Esophagus muscularis mucosa (tissue), 4 donors: ENCODE measurements around the gene MPRIP. TPM values are rescaled to one million over a fixed set of nuclear protein-coding genes. Genes with fewer than 3 reads are reported as not detected.

Experiments
- DNase-seq: peaks from one replicate; pipeline ENCODE4 v3.0.0-alpha.2; 2017; ENCODE audit errors: extremely low spot score
- H3K27ac ChIP-seq, 4 donors: fragments of 200-600 bp; sonication (generic); replicated peaks in 1 of 4; 1 replicate in 3 of 4; 2 replicates in 1 of 4; pipeline ENCODE4 v1.5.1; 2016 to 2019; ENCODE audit warnings: mild to moderate bottlenecking in 1 of 4
- H3K27me3 ChIP-seq, 4 donors: fragments of 200-600 bp; sonication (generic); one replicate each; pipeline versions ENCODE4 v1.5.1 to v1.6.0; 2016 to 2019
- H3K36me3 ChIP-seq, 4 donors: fragments of 200-600 bp; sonication (generic); one replicate each; pipeline ENCODE4 v1.5.1; 2016 to 2019
- H3K4me1 ChIP-seq, 4 donors: fragments of 200-600 bp; sonication (generic); one replicate each; pipeline ENCODE4 v1.5.1; 2016 to 2019
- H3K4me3 ChIP-seq, 4 donors: fragments of 200-600 bp; sonication (generic); 1 replicate in 2 of 4; 2 replicates in 2 of 4; pipeline ENCODE4 v1.5.1; 2016 to 2019; ENCODE audit warnings: mild to moderate bottlenecking in 4 of 4, moderate library complexity in 1 of 4
- H3K9me3 ChIP-seq, 4 donors: fragments of 200-600 bp; sonication (generic); 1 replicate in 3 of 4; 2 replicates in 1 of 4; pipeline ENCODE4 v1.5.1; 2016 to 2019
- EP300 ChIP-seq: sonication (generic); formaldehyde crosslinking; IDR thresholded peaks from one replicate; pipeline ENCODE4 v1.6.1; 2017; ENCODE audit warnings: antibody characterized with exemption
- POLR2A ChIP-seq: fragments of 450-650 bp; IDR thresholded peaks from one replicate; pipeline ENCODE4 v1.6.1; 2017; ENCODE audit warnings: antibody characterized with exemption, moderate library complexity, mild to moderate bottlenecking, low read depth
- POLR2AphosphoS5 ChIP-seq, 2 donors: sonication (generic); formaldehyde crosslinking; IDR thresholded peaks; one replicate each; pipeline ENCODE4 v1.6.1; 2017; ENCODE audit warnings: antibody characterized with exemption in 2 of 2
- WGBS: methylation state at CpG from one replicate; pipeline ENCODE4 v1.1.5; 2018; 5-methylcytosine and 5-hydroxymethylcytosine counted together
- intact Hi-C: fragments of 100-400 bp; cut with DNase I; formaldehyde crosslinking; loops from one replicate; pipeline ENCODE4 v1.15.1; 2023
- total RNA-seq, 4 donors: library from RNA; depleted of rRNA; stranded (reverse); fragments of >200 nt; gene quantifications; one replicate each; pipeline versions ENCODE4 v1.1.0 to v1.2.1, GENCODE V29; 2016
- TF ChIP-seq, protein P1 (sequence below), 3 experiments: fragments of 200-600 bp in 2 of 3; fragments of 450-650 bp in 1 of 3; sonication (generic) in 2 of 3; IDR thresholded peaks; one replicate each; pipeline ENCODE4 v1.5.1; 2017 to 2019; ENCODE audit warnings: antibody characterized with exemption in 3 of 3, mild to moderate bottlenecking in 2 of 3, moderate library complexity in 1 of 3

Gene MPRIP
- total RNA-seq, 4 donors from 2014 or later: 108 to 194 (median 129) TPM

DNA sequence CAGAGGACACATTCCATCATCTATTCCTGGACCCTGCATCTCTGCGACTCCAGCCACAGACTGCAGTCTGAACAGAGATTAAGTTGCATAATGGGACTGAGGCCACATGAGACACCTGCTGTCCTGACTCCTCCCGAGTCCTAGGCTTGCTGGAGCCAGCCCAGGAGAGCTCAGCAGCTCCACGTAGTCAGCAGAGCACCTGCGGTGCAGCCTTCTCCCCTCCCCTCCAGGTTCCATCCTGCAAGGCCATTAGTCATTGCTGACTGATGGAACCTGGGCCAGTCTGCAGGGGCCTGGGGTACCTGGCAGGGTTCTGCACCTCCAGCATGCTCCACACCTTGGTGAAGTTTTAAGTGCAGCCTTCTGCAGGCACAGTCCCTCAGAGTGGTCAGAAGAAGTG lies 87.2 kb downstream of the MPRIP start:
- no peak overlapping the region for H3K27ac ChIP-seq
- 64% methylated on average over 2 of the region's 4 CpGs for WGBS
- peaks cover 20 to 63% (median 37%) of the 10 kb centered on the region in 4 donors for H3K4me1 ChIP-seq
- DNase-seq: no peak
- H3K36me3 ChIP-seq: peaks cover 24 to 80% (median 75%) of the 10 kb centered on the region in 4 donors
- H3K4me3 ChIP-seq: no peak overlapping the region
- H3K9me3 ChIP-seq: no peaks in the 10 kb centered on the region
- intact Hi-C loops: no loop called here
- TF ChIP-seq POLR2AphosphoS5 (IDR thresholded peaks at IDR 0.05): no peak
- no peak for TF ChIP-seq EP300
- no peak for TF ChIP-seq POLR2A
- TF ChIP-seq, protein P1, sequence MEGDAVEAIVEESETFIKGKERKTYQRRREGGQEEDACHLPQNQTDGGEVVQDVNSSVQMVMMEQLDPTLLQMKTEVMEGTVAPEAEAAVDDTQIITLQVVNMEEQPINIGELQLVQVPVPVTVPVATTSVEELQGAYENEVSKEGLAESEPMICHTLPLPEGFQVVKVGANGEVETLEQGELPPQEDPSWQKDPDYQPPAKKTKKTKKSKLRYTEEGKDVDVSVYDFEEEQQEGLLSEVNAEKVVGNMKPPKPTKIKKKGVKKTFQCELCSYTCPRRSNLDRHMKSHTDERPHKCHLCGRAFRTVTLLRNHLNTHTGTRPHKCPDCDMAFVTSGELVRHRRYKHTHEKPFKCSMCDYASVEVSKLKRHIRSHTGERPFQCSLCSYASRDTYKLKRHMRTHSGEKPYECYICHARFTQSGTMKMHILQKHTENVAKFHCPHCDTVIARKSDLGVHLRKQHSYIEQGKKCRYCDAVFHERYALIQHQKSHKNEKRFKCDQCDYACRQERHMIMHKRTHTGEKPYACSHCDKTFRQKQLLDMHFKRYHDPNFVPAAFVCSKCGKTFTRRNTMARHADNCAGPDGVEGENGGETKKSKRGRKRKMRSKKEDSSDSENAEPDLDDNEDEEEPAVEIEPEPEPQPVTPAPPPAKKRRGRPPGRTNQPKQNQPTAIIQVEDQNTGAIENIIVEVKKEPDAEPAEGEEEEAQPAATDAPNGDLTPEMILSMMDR (IDR thresholded peaks at IDR 0.05): no peak
- H3K27me3 ChIP-seq: no peaks in the 10 kb centered on the region

DNA sequence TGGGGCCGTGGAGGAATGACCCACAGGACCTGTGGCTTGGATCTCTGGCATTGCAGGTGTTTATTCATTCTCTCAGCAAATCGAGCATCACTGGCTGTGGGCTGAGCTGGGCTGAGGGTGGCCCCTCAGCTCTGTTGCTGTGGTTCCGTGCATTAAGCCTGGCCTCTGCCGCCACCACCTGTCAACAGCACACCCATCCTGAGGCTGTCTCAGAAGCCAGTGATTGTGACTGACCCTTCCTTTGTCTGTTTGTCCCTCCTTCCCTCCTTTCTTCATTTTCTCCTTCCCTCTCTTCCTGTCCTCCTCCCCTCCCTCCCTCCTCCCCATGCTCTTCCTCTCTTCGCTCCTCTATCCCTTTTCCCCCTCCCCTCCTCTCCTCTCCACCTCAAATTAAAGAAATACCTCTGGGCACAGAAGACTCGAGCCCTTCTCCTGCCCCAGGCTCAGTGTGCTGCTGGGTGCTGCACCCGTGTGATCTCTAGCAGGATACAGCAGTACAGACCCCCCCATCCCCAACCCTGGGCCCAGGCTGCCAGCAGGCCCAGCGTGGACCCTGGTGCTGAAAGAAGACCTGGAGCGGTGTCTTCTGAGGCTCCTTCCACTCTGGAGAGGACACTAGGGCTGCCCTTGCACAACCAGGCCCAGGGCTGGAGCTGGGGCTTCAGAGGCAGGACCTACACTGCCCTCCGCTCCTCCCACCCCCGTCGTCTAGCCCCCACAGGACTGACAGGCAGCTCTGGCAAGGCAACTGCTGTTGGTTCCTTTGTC lies 88.0 kb downstream of the MPRIP start:
- H3K27ac ChIP-seq: no peak overlapping the region
- no peak for TF ChIP-seq POLR2A
- TF ChIP-seq, protein P1 (IDR thresholded peaks at IDR 0.05): no peak
- DNase-seq: no peak
- peaks cover 25 to 61% (median 33%) of the 10 kb centered on the region in 4 donors for H3K4me1 ChIP-seq
- WGBS: 77% methylated on average over 10 of the region's 12 CpGs
- intact Hi-C loops: no loop called here
- peaks cover 24 to 88% (median 81%) of the 10 kb centered on the region in 4 donors for H3K36me3 ChIP-seq
- H3K27me3 ChIP-seq: no peaks in the 10 kb centered on the region
- no peaks in the 10 kb centered on the region for H3K9me3 ChIP-seq
- H3K4me3 ChIP-seq: no peak overlapping the region

DNA sequence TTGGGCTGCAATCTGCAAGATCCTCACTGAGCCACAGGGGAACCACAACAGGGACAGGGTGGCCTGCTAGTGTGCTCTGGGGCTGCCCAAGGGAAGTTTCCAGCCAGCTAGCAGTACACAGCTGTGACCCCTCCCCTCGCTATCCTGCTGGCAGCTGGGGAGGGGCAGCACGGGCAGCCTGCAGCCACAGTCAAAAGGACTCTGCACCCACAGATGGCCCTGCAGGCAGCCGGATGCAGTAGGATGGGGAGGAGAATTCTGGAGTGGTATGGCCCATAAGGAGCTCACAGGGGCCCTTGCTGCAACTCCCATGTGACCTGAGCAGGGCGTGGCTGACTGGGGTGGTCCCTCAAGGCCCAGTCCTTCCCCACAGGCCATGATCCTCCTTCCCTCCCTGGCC lies 89.6 kb downstream of the MPRIP start:
- no peak for DNase-seq
- Histone ChIP-seq H3K36me3 (peaks cover 33 to 100% (median 93%) of the 10 kb centered on the region in 4 donors), H3K4me1 (peaks cover 12 to 46% (median 18%) of the 10 kb centered on the region in 4 donors), H3K4me3 (no peak overlapping the region), H3K27me3 (no peaks in the 10 kb centered on the region), H3K9me3 (no peaks in the 10 kb centered on the region), H3K27ac (no peak overlapping the region)
- TF ChIP-seq POLR2A (no peak), EP300 (no peak), POLR2AphosphoS5 (IDR thresholded peaks at IDR 0.05) (no peak)
- TF ChIP-seq, protein P1 (IDR thresholded peaks at IDR 0.05): no peak
- intact Hi-C loops: no loop called here
- WGBS: 73% methylated on average over 3 of the region's 4 CpGs

DNA sequence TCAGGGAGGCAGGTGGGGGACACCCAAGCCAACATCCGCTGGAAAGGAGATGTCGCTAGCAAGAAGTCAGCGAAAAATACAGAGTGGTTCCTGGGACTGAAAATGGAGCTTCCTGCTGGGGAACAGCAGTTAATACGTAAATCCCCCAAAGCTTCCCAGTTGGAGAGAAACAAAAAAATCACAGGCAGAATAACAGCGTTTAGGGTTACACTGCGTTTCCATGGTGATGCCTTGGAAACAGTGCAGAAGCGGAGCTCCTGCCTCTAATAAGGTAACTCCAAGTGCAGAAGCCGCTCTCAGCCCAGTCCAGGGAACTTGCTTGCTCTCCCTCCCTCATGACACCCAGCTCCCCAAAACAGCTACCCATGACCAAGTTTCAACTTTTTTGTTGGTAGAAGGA lies 90.5 kb downstream of the MPRIP start:
- peaks cover 6 to 40% (median 13%) of the 10 kb centered on the region in 4 donors for H3K4me1 ChIP-seq
- H3K4me3 ChIP-seq: no peak overlapping the region
- peaks cover 39 to 100% (median 93%) of the 10 kb centered on the region in 4 donors for H3K36me3 ChIP-seq
- WGBS: 80% methylated on average over 8 of the region's 8 CpGs
- H3K27ac ChIP-seq: no peak overlapping the region
- TF ChIP-seq POLR2A (no peak), EP300 (no peak), POLR2AphosphoS5 (IDR thresholded peaks at IDR 0.05) (no peak)
- TF ChIP-seq, protein P1 (IDR thresholded peaks at IDR 0.05): no peak
- intact Hi-C loops: no loop called here
- no peaks in the 10 kb centered on the region for H3K27me3 ChIP-seq
- no peaks in the 10 kb centered on the region for H3K9me3 ChIP-seq
- no peak for DNase-seq
